WTC11 (cell line): ENCODE data around the gene C2orf72. TPM values are rescaled to one million over a fixed set of nuclear protein-coding genes. Genes with fewer than 3 reads are reported as not detected.

Experiments used
- ATAC-seq: fragments of 200-7000 bp; cut with Tn5 transposase; 2 replicates; pipeline ENCODE4 v1.10.0; 2021; ENCODE audit warnings: mild to moderate bottlenecking, moderate library complexity
- CTCF ChIA-PET: fragments of 300-600 bp; sonication (Branson Sonifier 250); formaldehyde crosslinking; loops from one replicate; lab custom pipeline; 2021; ENCODE audit warnings: antibody characterized with exemption; lab: Charles Lee
- POLR2A ChIA-PET: fragments of 350-600 bp; sonication (Branson Sonifier 250); formaldehyde crosslinking; loops from one replicate; lab custom pipeline; 2021; ENCODE audit warnings: antibody characterized with exemption; lab: Charles Lee
- DNase-seq: peaks from one replicate; pipeline ENCODE4 v3.0.0; 2021; ENCODE audit warnings: low spot score
- H3K27ac Mint-ChIP-seq: 2 replicates; pipeline ENCODE4 v1.8.0; 2021; ENCODE audit warnings: mixed read lengths
- H3K27me3 Mint-ChIP-seq: 2 replicates; pipeline ENCODE4 v1.8.0; 2021; ENCODE audit warnings: low read depth, mild to moderate bottlenecking, moderate library complexity, mixed read lengths
- H3K36me3 Mint-ChIP-seq: 2 replicates; pipeline ENCODE4 v1.8.0; 2021; ENCODE audit warnings: mixed read lengths
- H3K4me1 Mint-ChIP-seq: 2 replicates; pipeline ENCODE4 v1.8.0; 2022; ENCODE audit warnings: mixed read lengths
- H3K4me3 Mint-ChIP-seq: 2 replicates; pipeline ENCODE4 v1.8.0; 2021; ENCODE audit warnings: mild to moderate bottlenecking, moderate library complexity, mixed read lengths
- H3K9me3 Mint-ChIP-seq: 2 replicates; pipeline ENCODE4 v1.8.0; 2021; ENCODE audit warnings: mixed read lengths
- AR ChIP-seq: fragments of 250-450 bp; sonication (Bioruptor Pico); IDR thresholded peaks from 2 replicates; pipeline ENCODE4 v1.9.0; 2021; ENCODE audit warnings: mild to moderate bottlenecking
- ATF1 ChIP-seq: sonication (generic); formaldehyde crosslinking; IDR thresholded peaks from 2 replicates; pipeline ENCODE4 v1.8.1; 2023; ENCODE audit warnings: mild to moderate bottlenecking, moderate library complexity, missing genetic modification reagents
- ATF3 ChIP-seq: sonication (generic); formaldehyde crosslinking; conservative IDR thresholded peaks from 2 replicates; pipeline ENCODE4 v1.8.1; 2022; ENCODE audit warnings: mild to moderate bottlenecking, missing genetic modification reagents
- CREB1 ChIP-seq: sonication (generic); formaldehyde crosslinking; IDR thresholded peaks from 2 replicates; pipeline ENCODE4 v1.8.0; 2023; ENCODE audit warnings: mild to moderate bottlenecking, missing genetic modification reagents
- EMX1 ChIP-seq: fragments of 250-450 bp; sonication (Bioruptor Pico); IDR thresholded peaks from 2 replicates; pipeline ENCODE4 v1.8.0; 2021; ENCODE audit warnings: mild to moderate bottlenecking
- FOXK1 ChIP-seq: sonication (generic); formaldehyde crosslinking; IDR thresholded peaks from 2 replicates; pipeline ENCODE4 v1.8.0; 2022; ENCODE audit warnings: mild to moderate bottlenecking, moderate library complexity, missing genetic modification reagents
- FOXP1 ChIP-seq: sonication (generic); formaldehyde crosslinking; IDR thresholded peaks from 2 replicates; pipeline ENCODE4 v1.8.0; 2022; ENCODE audit warnings: missing genetic modification reagents, mild to moderate bottlenecking, moderate library complexity, borderline replicate concordance
- GTF2I ChIP-seq: fragments of 250-450 bp; sonication (Bioruptor Pico); conservative IDR thresholded peaks from 2 replicates; pipeline ENCODE4 v1.4.0; 2021; ENCODE audit warnings: mild to moderate bottlenecking
- HMGXB4 ChIP-seq: sonication (generic); formaldehyde crosslinking; IDR thresholded peaks from 2 replicates; pipeline ENCODE4 v1.8.1; 2023; ENCODE audit warnings: mild to moderate bottlenecking, moderate library complexity, missing genetic modification reagents
- JUN ChIP-seq: sonication (generic); formaldehyde crosslinking; IDR thresholded peaks from 2 replicates; pipeline ENCODE4 v1.8.0; 2023; ENCODE audit warnings: mild to moderate bottlenecking, missing genetic modification reagents
- NFE2L1 ChIP-seq: sonication (generic); formaldehyde crosslinking; IDR thresholded peaks from 2 replicates; pipeline ENCODE4 v1.8.1; 2023; ENCODE audit warnings: missing genetic modification reagents
- NR2C2 ChIP-seq: sonication (generic); formaldehyde crosslinking; IDR thresholded peaks from 2 replicates; pipeline ENCODE4 v1.8.0; 2022; ENCODE audit warnings: mild to moderate bottlenecking, missing genetic modification reagents
- NR3C1 ChIP-seq: sonication (generic); formaldehyde crosslinking; conservative IDR thresholded peaks from 2 replicates; pipeline ENCODE4 v1.8.1; 2023; ENCODE audit warnings: low read depth, mild to moderate bottlenecking, missing genetic modification reagents
- PREB ChIP-seq: sonication (generic); formaldehyde crosslinking; IDR thresholded peaks from 2 replicates; pipeline ENCODE4 v1.8.1; 2022; ENCODE audit warnings: mild to moderate bottlenecking, missing genetic modification reagents, moderate library complexity, borderline replicate concordance
- PRRX2 ChIP-seq: fragments of 250-450 bp; sonication (Bioruptor Pico); IDR thresholded peaks from 2 replicates; pipeline ENCODE4 v1.8.0; 2021; ENCODE audit warnings: mild to moderate bottlenecking
- RELA ChIP-seq: sonication (generic); formaldehyde crosslinking; IDR thresholded peaks from 2 replicates; pipeline ENCODE4 v1.8.1; 2022; ENCODE audit warnings: missing genetic modification reagents, mild to moderate bottlenecking, borderline replicate concordance
- SP1 ChIP-seq: sonication (generic); formaldehyde crosslinking; conservative IDR thresholded peaks from 2 replicates; pipeline ENCODE4 v1.8.1; 2022; ENCODE audit warnings: missing genetic modification reagents
- STAT6 ChIP-seq: sonication (generic); formaldehyde crosslinking; conservative IDR thresholded peaks from 2 replicates; pipeline ENCODE4 v1.8.1; 2023; ENCODE audit warnings: mild to moderate bottlenecking, low read depth, missing genetic modification reagents, moderate library complexity
- TCF7 ChIP-seq: sonication (generic); formaldehyde crosslinking; IDR thresholded peaks from 2 replicates; pipeline ENCODE4 v1.8.0; 2022; ENCODE audit warnings: mild to moderate bottlenecking, low read depth, missing genetic modification reagents, moderate library complexity
- TEAD1 ChIP-seq: sonication (generic); formaldehyde crosslinking; IDR thresholded peaks from 2 replicates; pipeline ENCODE4 v1.8.0; 2022; ENCODE audit warnings: mild to moderate bottlenecking, missing genetic modification reagents
- TEAD4 ChIP-seq: sonication (generic); formaldehyde crosslinking; IDR thresholded peaks from 2 replicates; pipeline ENCODE4 v1.8.0; 2022; ENCODE audit warnings: mild to moderate bottlenecking, missing genetic modification reagents
- ZNF263 ChIP-seq: sonication (generic); formaldehyde crosslinking; IDR thresholded peaks from 2 replicates; pipeline ENCODE4 v1.8.1; 2022; ENCODE audit warnings: low read depth, mild to moderate bottlenecking, moderate library complexity, missing genetic modification reagents
- ZNF317 ChIP-seq: sonication (generic); formaldehyde crosslinking; IDR thresholded peaks from 2 replicates; pipeline ENCODE4 v1.8.1; 2023; ENCODE audit warnings: low read depth, mild to moderate bottlenecking, moderate library complexity, missing genetic modification reagents, borderline replicate concordance
- ZNF512 ChIP-seq: sonication (generic); formaldehyde crosslinking; IDR thresholded peaks from 2 replicates; pipeline ENCODE4 v1.8.1; 2022; ENCODE audit warnings: missing genetic modification reagents, borderline replicate concordance
- total RNA-seq: library from RNA; stranded (reverse); gene quantifications from 3 replicates; pipeline ENCODE4 v1.2.3, GENCODE V29; 2021

Gene C2orf72
- total RNA-seq, 1 experiment from 2014 or later: 1.7 TPM

GRCh38 chr2:231007286-231008098, 29.8 kb upstream of the C2orf72 start:
- DNase-seq (no peak), ATAC-seq (no peak)
- Mint-ChIP-seq H3K27me3 (peaks cover 7% of the 10 kb centered on the region), H3K9me3 (peaks cover 22% of the 10 kb centered on the region), H3K36me3 (peaks cover 11% of the 10 kb centered on the region), H3K4me3 (no peak overlapping the region), H3K27ac (0 out of 2 replicates have a peak overlapping the region, but pooled peaks have one; percentile 65), H3K4me1 (no peaks in the 10 kb centered on the region)
- ChIA-PET CTCF (interaction anchor here (0.5 to 3.0 kb wide), 5 partner anchors 25 to 184 kb away, joined by 3 to 13 read pairs (median 3); partner anchors contain the start of gene GPR55), POLR2A (no interaction called here)
- no peak for TF ChIP-seq EMX1
- no peak for TF ChIP-seq PRRX2 (CRISPR knock-in tag)
- no peak for TF ChIP-seq ATF1 (CRISPR knock-in tag)
- TF ChIP-seq TEAD1 (CRISPR knock-in tag): no peak
- no peak for TF ChIP-seq STAT6 (CRISPR knock-in tag)
- TF ChIP-seq NFE2L1: no peak
- TF ChIP-seq FOXK1 (CRISPR knock-in tag): no peak
- TF ChIP-seq HMGXB4 (CRISPR knock-in tag): no peak
- no peak for TF ChIP-seq CREB1
- no peak for TF ChIP-seq NR3C1 (CRISPR knock-in tag)
- no peak for TF ChIP-seq TEAD4 (CRISPR knock-in tag)
- TF ChIP-seq FOXP1 (CRISPR knock-in tag): no peak
- no peak for TF ChIP-seq PREB (CRISPR knock-in tag)
- no peak for TF ChIP-seq ZNF317 (CRISPR knock-in tag)

GRCh38 chr2:231008131-231008530, 29.2 kb upstream of the C2orf72 start:
- POLR2A ChIA-PET: no interaction called here
- Mint-ChIP-seq H3K4me3 (no peak overlapping the region), H3K27me3 (peaks cover 5% of the 10 kb centered on the region), H3K9me3 (peaks cover 21% of the 10 kb centered on the region), H3K4me1 (peaks cover 4% of the 10 kb centered on the region; the same call in 1 of the 2 replicates), H3K36me3 (peaks cover 11% of the 10 kb centered on the region), H3K27ac (no peak overlapping the region)
- ATAC-seq (no peak), DNase-seq (no peak)
- CTCF ChIA-PET: interaction anchor here (1.2 to 3.0 kb wide), 5 partner anchors 8 to 184 kb away, joined by 3 to 13 read pairs (median 4); no protein-coding TSS in a partner anchor
- TF ChIP-seq SP1 (CRISPR knock-in tag): no peak
- TF ChIP-seq TCF7 (CRISPR knock-in tag): no peak
- no peak for TF ChIP-seq ATF3 (CRISPR knock-in tag)
- TF ChIP-seq ZNF512 (CRISPR knock-in tag): no peak
- no peak for TF ChIP-seq TEAD1 (CRISPR knock-in tag)
- TF ChIP-seq ZNF263 (CRISPR knock-in tag): no peak
- no peak for TF ChIP-seq RELA (CRISPR knock-in tag)
- TF ChIP-seq GTF2I: no peak
- no peak for TF ChIP-seq JUN (CRISPR knock-in tag)
- no peak for TF ChIP-seq TEAD4 (CRISPR knock-in tag)
- TF ChIP-seq AR (CRISPR knock-in tag): no peak
- no peak for TF ChIP-seq ATF1 (CRISPR knock-in tag)
- no peak for TF ChIP-seq NR2C2 (CRISPR knock-in tag)
